ENCODE data around the gene VWA3B. TPM values are rescaled to one million over a fixed set of nuclear protein-coding genes. Genes with fewer than 3 reads are reported as not detected.
A peak's percentile ranks its signal among the peaks of the same experiment; 100 is the strongest.

VWA3B gene
- polyA plus RNA-seq, 1 donor (not counting 4 experiments of a cell fraction or from before 2014, with no cell fraction given) = not detected

DNA sequence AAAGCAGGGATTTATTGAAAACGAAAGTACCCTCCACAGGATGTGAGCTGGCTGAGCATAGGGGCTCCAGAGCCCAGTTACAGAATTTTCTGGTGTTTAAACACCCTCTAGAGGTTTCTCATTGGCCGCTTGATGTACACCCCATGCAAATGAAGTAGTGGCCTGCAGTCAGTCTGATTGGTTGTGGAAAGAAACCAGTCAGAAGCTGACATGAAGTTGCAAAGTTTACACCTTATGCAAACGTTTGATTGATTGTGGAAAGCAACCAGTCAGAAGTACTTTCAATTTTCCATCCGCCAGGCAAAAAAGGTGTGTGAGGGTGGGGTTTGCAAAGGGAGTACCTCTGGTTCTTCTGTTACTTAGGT lies 62.3 kb downstream of the VWA3B start:
- dilution Hi-C loops (cut with MboI; ENCODE audit: extremely low pct_ligation_motif_present, low sequenced_read_pairs) = no loop called here
- peak overlapping the region; percentile 39 for H3K4me2 ChIP-seq (ENCODE audit: control insufficient read depth, extremely low read depth, insufficient read depth, low read depth, low read length)

DNA sequence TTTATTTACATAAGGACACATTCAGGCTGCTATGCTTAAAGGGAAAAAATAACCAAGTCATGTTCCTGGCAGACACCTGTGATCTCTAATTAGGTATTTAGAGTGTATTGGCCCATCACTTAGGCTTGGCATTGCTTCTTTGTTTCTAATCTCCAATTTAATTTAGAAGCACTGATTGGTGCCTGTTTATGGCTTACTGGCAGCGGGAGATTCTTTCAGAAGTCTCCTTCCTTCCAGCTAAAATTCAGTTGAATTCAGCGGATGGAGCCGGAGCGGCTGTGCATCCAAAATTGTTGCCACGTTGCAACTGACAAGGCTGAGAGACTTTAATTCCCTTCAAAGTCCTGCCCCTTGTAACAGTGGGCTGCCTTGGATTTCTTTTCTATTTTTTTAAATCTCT lies 66.5 kb downstream of the VWA3B start:
- FAIRE-seq (no peak), DNase-seq (ENCODE audit: low read depth, low spot score) (no peak)
- no peaks in the 10 kb centered on the region for H3K79me2 ChIP-seq (ENCODE audit: control insufficient read depth, insufficient read depth, low read length)
- no peak overlapping the region for H3K9ac ChIP-seq (ENCODE audit: control insufficient read depth, extremely low read depth, insufficient read depth, low read length)
- TF ChIP-seq EZH2 (IDR thresholded peaks at IDR 0.05; ENCODE audit: low read length) = no peak
- TF ChIP-seq, protein P1, sequence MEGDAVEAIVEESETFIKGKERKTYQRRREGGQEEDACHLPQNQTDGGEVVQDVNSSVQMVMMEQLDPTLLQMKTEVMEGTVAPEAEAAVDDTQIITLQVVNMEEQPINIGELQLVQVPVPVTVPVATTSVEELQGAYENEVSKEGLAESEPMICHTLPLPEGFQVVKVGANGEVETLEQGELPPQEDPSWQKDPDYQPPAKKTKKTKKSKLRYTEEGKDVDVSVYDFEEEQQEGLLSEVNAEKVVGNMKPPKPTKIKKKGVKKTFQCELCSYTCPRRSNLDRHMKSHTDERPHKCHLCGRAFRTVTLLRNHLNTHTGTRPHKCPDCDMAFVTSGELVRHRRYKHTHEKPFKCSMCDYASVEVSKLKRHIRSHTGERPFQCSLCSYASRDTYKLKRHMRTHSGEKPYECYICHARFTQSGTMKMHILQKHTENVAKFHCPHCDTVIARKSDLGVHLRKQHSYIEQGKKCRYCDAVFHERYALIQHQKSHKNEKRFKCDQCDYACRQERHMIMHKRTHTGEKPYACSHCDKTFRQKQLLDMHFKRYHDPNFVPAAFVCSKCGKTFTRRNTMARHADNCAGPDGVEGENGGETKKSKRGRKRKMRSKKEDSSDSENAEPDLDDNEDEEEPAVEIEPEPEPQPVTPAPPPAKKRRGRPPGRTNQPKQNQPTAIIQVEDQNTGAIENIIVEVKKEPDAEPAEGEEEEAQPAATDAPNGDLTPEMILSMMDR (optimal IDR thresholded peaks at IDR 0.05 in 1 of 3, IDR thresholded peaks at IDR 0.05 in 1 of 3, conservative IDR thresholded peaks at IDR 0.05 in 1 of 3; ENCODE audit: extremely low read depth in 1 of 3, insufficient read depth in 2 of 3, low read length in 3 of 3) = no peak
- no peaks in the 10 kb centered on the region for H3K27me3 ChIP-seq (ENCODE audit: control insufficient read depth, extremely low read depth, insufficient read depth, low read length)
- H3K9me1 ChIP-seq (ENCODE audit: control insufficient read depth, extremely low read depth, insufficient read depth, low read length) = no peaks in the 10 kb centered on the region
- H3K4me1 ChIP-seq (ENCODE audit: control insufficient read depth, extremely low read depth, insufficient read depth, low read length) = peaks cover 9% of the 10 kb centered on the region
- H3K36me3 ChIP-seq (ENCODE audit: control insufficient read depth in 2 of 2, extremely low read depth in 1 of 2, insufficient read depth in 2 of 2, low read length in 2 of 2) = no peaks in the 10 kb centered on the region
- no peak overlapping the region for H3K4me3 ChIP-seq (ENCODE audit: control insufficient read depth in 2 of 3, extremely low read depth in 1 of 3, insufficient read depth in 2 of 3, low read depth in 1 of 3, low read length in 3 of 3)
- dilution Hi-C loops (cut with MboI; ENCODE audit: extremely low pct_ligation_motif_present, low sequenced_read_pairs) = no loop called here
- H4K20me1 ChIP-seq (ENCODE audit: control insufficient read depth, extremely low read depth, insufficient read depth, low read length) = no peaks in the 10 kb centered on the region
- no peak overlapping the region for H2AFZ ChIP-seq (ENCODE audit: control insufficient read depth, low read length)
- H3K9me3 ChIP-seq (ENCODE audit: control insufficient read depth, low read depth, low read length) = no peaks in the 10 kb centered on the region
- no peak overlapping the region for H3K4me2 ChIP-seq (ENCODE audit: control insufficient read depth, extremely low read depth, insufficient read depth, low read depth, low read length)
- H3K27ac ChIP-seq (ENCODE audit: control insufficient read depth, insufficient read depth, low read length) = no peak overlapping the region

More for the DNA sequence above, 62.3 kb downstream of the VWA3B start:
- no peaks in the 10 kb centered on the region for H3K36me3 ChIP-seq (ENCODE audit: control insufficient read depth in 2 of 2, extremely low read depth in 1 of 2, insufficient read depth in 2 of 2, low read length in 2 of 2)
- H3K4me1 ChIP-seq (ENCODE audit: control insufficient read depth, extremely low read depth, insufficient read depth, low read length) = no peaks in the 10 kb centered on the region
- TF ChIP-seq EZH2 (IDR thresholded peaks at IDR 0.05; ENCODE audit: low read length) = no peak
- TF ChIP-seq, protein P1 (optimal IDR thresholded peaks at IDR 0.05 in 1 of 3, IDR thresholded peaks at IDR 0.05 in 1 of 3, conservative IDR thresholded peaks at IDR 0.05 in 1 of 3; ENCODE audit: extremely low read depth in 1 of 3, insufficient read depth in 2 of 3, low read length in 3 of 3) = no peak
- H4K20me1 ChIP-seq (ENCODE audit: control insufficient read depth, extremely low read depth, insufficient read depth, low read length) = no peaks in the 10 kb centered on the region
- no peaks in the 10 kb centered on the region for H3K79me2 ChIP-seq (ENCODE audit: control insufficient read depth, insufficient read depth, low read length)
- DNase-seq (ENCODE audit: low read depth, low spot score) (no peak), FAIRE-seq (peak; percentile 81)
- no peaks in the 10 kb centered on the region for H3K9me1 ChIP-seq (ENCODE audit: control insufficient read depth, extremely low read depth, insufficient read depth, low read length)
- H3K27me3 ChIP-seq (ENCODE audit: control insufficient read depth, extremely low read depth, insufficient read depth, low read length) = no peaks in the 10 kb centered on the region
- H2AFZ ChIP-seq (ENCODE audit: control insufficient read depth, low read length) = peak overlapping the region; percentile 59
- H3K27ac ChIP-seq (ENCODE audit: control insufficient read depth, insufficient read depth, low read length) = no peak overlapping the region
- H3K4me3 ChIP-seq (ENCODE audit: control insufficient read depth in 2 of 3, extremely low read depth in 1 of 3, insufficient read depth in 2 of 3, low read depth in 1 of 3, low read length in 3 of 3) = no peak overlapping the region
- H3K9me3 ChIP-seq (ENCODE audit: control insufficient read depth, low read depth, low read length) = no peaks in the 10 kb centered on the region
- no peak overlapping the region for H3K9ac ChIP-seq (ENCODE audit: control insufficient read depth, extremely low read depth, insufficient read depth, low read length)

Measured in keratinocyte (primary cell).